H9 (cell line): ENCODE data around the gene DSCAM. TPM values are rescaled to one million over a fixed set of nuclear protein-coding genes. Genes with fewer than 3 reads are reported as not detected.

Experiments
- DNase-seq: peaks from one replicate; pipeline ENCODE4 v3.0.0-alpha.2; 2017
- H2AFZ ChIP-seq: one replicate; pipeline ENCODE4 v1.6.1; 2013; ENCODE audit warnings: mild to moderate bottlenecking, low read length, control low read depth, moderate library complexity
- H2AK5ac ChIP-seq: 2 replicates; pipeline ENCODE4 v1.6.1; 2013; ENCODE audit warnings: low read length, control low read depth, mixed read lengths; ENCODE audit not compliant: insufficient read length
- H2BK120ac ChIP-seq: one replicate; pipeline ENCODE4 v1.6.1; 2013; ENCODE audit warnings: low read depth, mild to moderate bottlenecking, low read length, control low read depth, inconsistent platforms; ENCODE audit not compliant: poor library complexity, severe bottlenecking
- H2BK12ac ChIP-seq: 2 replicates; pipeline ENCODE4 v1.6.1; 2013; ENCODE audit warnings: low read length, control low read depth, mixed read lengths, low read depth; ENCODE audit not compliant: insufficient read length
- H2BK15ac ChIP-seq: 2 replicates; pipeline ENCODE4 v1.6.1; 2013; ENCODE audit warnings: low read depth, low read length, control low read depth
- H2BK20ac ChIP-seq: one replicate; pipeline ENCODE4 v1.6.1; 2013; ENCODE audit warnings: low read depth, mild to moderate bottlenecking, low read length, control low read depth, inconsistent platforms; ENCODE audit not compliant: poor library complexity, severe bottlenecking
- H2BK5ac ChIP-seq: 2 replicates; pipeline ENCODE4 v1.6.1; 2013; ENCODE audit warnings: low read length, control low read depth, mixed read lengths; ENCODE audit not compliant: insufficient read length
- H3K14ac ChIP-seq: 2 replicates; pipeline ENCODE4 v1.6.1; 2013; ENCODE audit warnings: low read length, control low read depth; ENCODE audit not compliant: insufficient read depth
- H3K18ac ChIP-seq: 2 replicates; pipeline ENCODE4 v1.6.1; 2013; ENCODE audit warnings: low read depth, mild to moderate bottlenecking, mixed read lengths, low read length, control low read depth; ENCODE audit not compliant: insufficient read length
- H3K23ac ChIP-seq: 2 replicates; pipeline ENCODE4 v1.6.1; 2013; ENCODE audit warnings: low read length, control low read depth, mixed read lengths, low read depth; ENCODE audit not compliant: insufficient read length
- H3K23me2 ChIP-seq: 2 replicates; pipeline ENCODE4 v1.6.1; 2013; ENCODE audit warnings: low read depth, mild to moderate bottlenecking, mixed read lengths, low read length, control low read depth; ENCODE audit not compliant: insufficient read length, poor library complexity, severe bottlenecking
- H3K27ac ChIP-seq: 2 replicates; pipeline ENCODE4 v1.5.1; 2013; ENCODE audit warnings: low read length, control low read depth, mixed read lengths, low read depth; ENCODE audit not compliant: insufficient read length
- H3K27me3 ChIP-seq: 2 replicates; pipeline ENCODE4 v1.6.1; 2013; ENCODE audit warnings: low read length, control low read depth, inconsistent platforms; ENCODE audit not compliant: insufficient read depth
- H3K4ac ChIP-seq: 2 replicates; pipeline ENCODE4 v1.6.1; 2013; ENCODE audit warnings: low read depth, mild to moderate bottlenecking, control low read depth, inconsistent platforms, low read length, moderate library complexity
- H3K4me1 ChIP-seq: 2 replicates; pipeline ENCODE4 v1.6.1; 2013; ENCODE audit warnings: low read length, control low read depth, inconsistent platforms; ENCODE audit not compliant: insufficient read depth
- H3K4me2 ChIP-seq: 2 replicates; pipeline ENCODE4 v1.6.1; 2013; ENCODE audit warnings: low read length, control low read depth, mixed read lengths; ENCODE audit not compliant: insufficient read length, insufficient read depth
- H3K56ac ChIP-seq: 2 replicates; pipeline ENCODE4 v1.6.1; 2013; ENCODE audit warnings: low read depth, mild to moderate bottlenecking, mixed read lengths, low read length, control low read depth; ENCODE audit not compliant: insufficient read length
- H3K79me1 ChIP-seq: 2 replicates; pipeline ENCODE4 v1.6.1; 2013; ENCODE audit warnings: low read depth, mild to moderate bottlenecking, moderate library complexity, low read length, control low read depth, inconsistent platforms; ENCODE audit not compliant: insufficient read depth, poor library complexity, severe bottlenecking
- H3K79me2 ChIP-seq: 2 replicates; pipeline ENCODE4 v1.6.1; 2013; ENCODE audit warnings: low read length, control low read depth, inconsistent platforms; ENCODE audit not compliant: insufficient read depth
- H3K9ac ChIP-seq: 2 replicates; pipeline ENCODE4 v1.6.1; 2013; ENCODE audit warnings: low read length, control low read depth, mixed read lengths; ENCODE audit not compliant: insufficient read length; ENCODE audit errors: extremely low read depth
- H3K9me3 ChIP-seq: one replicate; pipeline ENCODE4 v1.6.1; 2013; ENCODE audit warnings: low read depth, low read length, inconsistent platforms; ENCODE audit not compliant: control insufficient read depth
- H3T11ph ChIP-seq: one replicate; pipeline ENCODE4 v1.6.1; 2013; ENCODE audit warnings: mild to moderate bottlenecking, low read length, control low read depth, inconsistent platforms
- H4K20me1 ChIP-seq: one replicate; pipeline ENCODE4 v1.6.1; 2013; ENCODE audit not compliant: control insufficient read depth, insufficient read length, insufficient read depth
- H4K5ac ChIP-seq: 2 replicates; pipeline ENCODE4 v1.6.1; 2013; ENCODE audit warnings: low read depth, mild to moderate bottlenecking, mixed read lengths, low read length, control low read depth; ENCODE audit not compliant: insufficient read length
- H4K8ac ChIP-seq: replicated peaks from 2 replicates; pipeline ENCODE4 v1.6.1; 2013; ENCODE audit warnings: low read length, control low read depth, mixed read lengths, low read depth; ENCODE audit not compliant: insufficient read length
- H4K91ac ChIP-seq: 2 replicates; pipeline ENCODE4 v1.6.1; 2013; ENCODE audit warnings: low read depth, mild to moderate bottlenecking, moderate library complexity, mixed read lengths, low read length, control low read depth; ENCODE audit not compliant: insufficient read length
- H3K27ac Mint-ChIP-seq, 3 experiments: 2 replicates in 2 of 3; 3 replicates in 1 of 3; pipeline ENCODE4 v1.8.0; 2020 to 2021; ENCODE audit warnings: mixed read lengths in 3 of 3, mild to moderate bottlenecking in 1 of 3, moderate library complexity in 1 of 3
- H3K27me3 Mint-ChIP-seq: 2 replicates; pipeline ENCODE4 v1.8.0; 2021; ENCODE audit warnings: low read depth, mild to moderate bottlenecking, moderate library complexity, mixed read lengths
- H3K36me3 Mint-ChIP-seq, 3 experiments: 2 replicates in 2 of 3; 3 replicates in 1 of 3; pipeline ENCODE4 v1.8.0; 2020 to 2021; ENCODE audit warnings: low read depth in 3 of 3, mixed read lengths in 3 of 3; ENCODE audit not compliant: insufficient read depth in 1 of 3
- H3K4me1 Mint-ChIP-seq, 2 experiments: 2 replicates each; pipeline ENCODE4 v1.8.0; 2020; ENCODE audit warnings: mixed read lengths in 2 of 2
- H3K4me3 Mint-ChIP-seq, 2 experiments: 2 replicates in 1 of 2; 3 replicates in 1 of 2; pipeline ENCODE4 v1.8.0; 2020 to 2021; ENCODE audit warnings: mild to moderate bottlenecking in 2 of 2, mixed read lengths in 2 of 2, moderate library complexity in 1 of 2
- H3K9me3 Mint-ChIP-seq, 2 experiments: 2 replicates in 1 of 2; 3 replicates in 1 of 2; pipeline ENCODE4 v1.8.0; 2020; ENCODE audit warnings: mild to moderate bottlenecking in 2 of 2, mixed read lengths in 2 of 2, moderate library complexity in 1 of 2
- WGBS: extraction: QIAGEN DNeasy Blood & Tissue Kit; methylation state at CpG from one replicate; pipeline ENCODE4 v1.1.7; 2013; ENCODE audit warnings: missing lambda C conversion rate, low lambda C conversion rate, mixed read lengths; ENCODE audit not compliant: insufficient read length; ENCODE audit errors: extremely low coverage; 5-methylcytosine and 5-hydroxymethylcytosine counted together
- total RNA-seq: library from RNA; stranded (reverse); gene quantifications from 2 replicates; pipeline ENCODE4 v1.2.1, GENCODE V29; 2021
- TF ChIP-seq, protein P1 (sequence below): fragments of 200-600 bp; sonication (generic); conservative IDR thresholded peaks from 3 replicates; pipeline ENCODE4 v1.8.0; 2021; ENCODE audit warnings: antibody characterized with exemption, mild to moderate bottlenecking

The DSCAM gene
- total RNA-seq, 1 experiment from 2014 or later = 0.17 TPM

DNA sequence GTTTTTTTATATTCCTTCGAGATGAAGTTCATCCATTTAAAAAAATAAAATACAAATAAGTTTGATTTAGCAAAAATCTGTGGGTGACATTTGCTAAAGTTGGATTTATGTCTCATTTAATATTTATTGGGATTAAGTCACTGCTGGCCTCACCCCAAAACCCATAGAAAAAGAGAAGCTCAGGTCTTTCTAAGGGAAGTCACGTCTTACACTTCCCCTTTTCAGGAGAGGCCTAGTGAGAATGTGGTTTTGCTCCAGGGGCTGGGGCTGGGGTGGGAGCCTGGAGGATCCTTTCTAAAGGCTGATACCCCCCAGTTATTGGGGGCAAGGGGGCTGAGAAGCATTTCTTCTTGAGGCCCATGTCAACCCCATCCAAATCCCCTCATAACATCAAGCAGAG is 300.3 kb downstream of the DSCAM start:
- Mint-ChIP-seq H3K27ac (no peak overlapping the region), H3K4me3 (no peak overlapping the region), H3K36me3 (peaks cover 9 to 25% (median 11%) of the 10 kb centered on the region in 3 experiments; a peak in 6 of 7 replicates), H3K4me1 (peaks cover 15 to 18% of the 10 kb centered on the region in 2 experiments), H3K27me3 (no peaks in the 10 kb centered on the region; the same call in none of the 2 replicates), H3K9me3 (peaks cover 13 to 18% of the 10 kb centered on the region in 2 experiments)
- Histone ChIP-seq H3K4me1 (no peaks in the 10 kb centered on the region), H3K56ac (no peak overlapping the region), H3K14ac (no peak overlapping the region), H4K91ac (no peak overlapping the region), H3K4me2 (no peak overlapping the region), H2BK120ac (no peak overlapping the region), H4K5ac (no peak overlapping the region), H2AFZ (no peak overlapping the region), H3K18ac (no peak overlapping the region), H2BK15ac (no peak overlapping the region), H4K8ac (no peak overlapping the region), H3K79me1 (no peaks in the 10 kb centered on the region), H3K27me3 (no peaks in the 10 kb centered on the region), H3K4ac (no peak overlapping the region), H2BK5ac (no peak overlapping the region), H3K23ac (no peak overlapping the region), H3T11ph (no peak overlapping the region), H2AK5ac (no peak overlapping the region), H2BK20ac (no peak overlapping the region), H3K9me3 (no peaks in the 10 kb centered on the region), H2BK12ac (no peak overlapping the region), H3K27ac (no peak overlapping the region), H3K23me2 (no peaks in the 10 kb centered on the region), H3K9ac (no peak overlapping the region), H4K20me1 (no peaks in the 10 kb centered on the region), H3K79me2 (no peaks in the 10 kb centered on the region)
- no peak for DNase-seq
- TF ChIP-seq, protein P1, sequence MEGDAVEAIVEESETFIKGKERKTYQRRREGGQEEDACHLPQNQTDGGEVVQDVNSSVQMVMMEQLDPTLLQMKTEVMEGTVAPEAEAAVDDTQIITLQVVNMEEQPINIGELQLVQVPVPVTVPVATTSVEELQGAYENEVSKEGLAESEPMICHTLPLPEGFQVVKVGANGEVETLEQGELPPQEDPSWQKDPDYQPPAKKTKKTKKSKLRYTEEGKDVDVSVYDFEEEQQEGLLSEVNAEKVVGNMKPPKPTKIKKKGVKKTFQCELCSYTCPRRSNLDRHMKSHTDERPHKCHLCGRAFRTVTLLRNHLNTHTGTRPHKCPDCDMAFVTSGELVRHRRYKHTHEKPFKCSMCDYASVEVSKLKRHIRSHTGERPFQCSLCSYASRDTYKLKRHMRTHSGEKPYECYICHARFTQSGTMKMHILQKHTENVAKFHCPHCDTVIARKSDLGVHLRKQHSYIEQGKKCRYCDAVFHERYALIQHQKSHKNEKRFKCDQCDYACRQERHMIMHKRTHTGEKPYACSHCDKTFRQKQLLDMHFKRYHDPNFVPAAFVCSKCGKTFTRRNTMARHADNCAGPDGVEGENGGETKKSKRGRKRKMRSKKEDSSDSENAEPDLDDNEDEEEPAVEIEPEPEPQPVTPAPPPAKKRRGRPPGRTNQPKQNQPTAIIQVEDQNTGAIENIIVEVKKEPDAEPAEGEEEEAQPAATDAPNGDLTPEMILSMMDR = no peak
- WGBS = no CpG with 5 or more reads among the region's 2 CpGs
